ENCODE data around the gene PAXX. TPM values are rescaled to one million over a fixed set of nuclear protein-coding genes. Genes with fewer than 3 reads are reported as not detected.

The PAXX gene
- total RNA-seq, 4 donors from 2014 or later: 22.0 to 37.0 (median 31.6) TPM

DNA sequence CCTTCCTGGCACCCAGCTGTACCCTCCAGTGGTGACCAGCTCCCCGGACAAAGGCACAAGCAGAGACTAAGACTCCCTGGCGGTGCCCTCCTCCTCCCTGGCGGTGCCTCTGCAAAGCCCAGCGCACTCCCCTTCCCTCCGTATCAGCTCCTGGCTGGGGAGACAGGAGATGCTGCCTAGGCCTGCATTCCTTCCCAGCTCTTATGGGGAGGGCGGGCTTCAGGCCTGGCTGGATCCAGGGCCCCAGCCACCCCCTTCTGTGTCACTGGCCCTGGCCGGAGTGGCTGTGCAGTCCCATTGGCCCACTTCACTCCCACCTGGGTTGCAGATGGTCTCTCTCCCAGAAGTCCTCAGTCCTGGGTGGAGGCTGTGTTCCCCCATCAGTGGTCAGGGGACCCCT is 33.7 kb upstream of the PAXX start:
- DNase-seq (ENCODE audit: low spot score) (no peak), ATAC-seq (ENCODE audit: low FRiP score) (no peak)
- TF ChIP-seq, protein P1, sequence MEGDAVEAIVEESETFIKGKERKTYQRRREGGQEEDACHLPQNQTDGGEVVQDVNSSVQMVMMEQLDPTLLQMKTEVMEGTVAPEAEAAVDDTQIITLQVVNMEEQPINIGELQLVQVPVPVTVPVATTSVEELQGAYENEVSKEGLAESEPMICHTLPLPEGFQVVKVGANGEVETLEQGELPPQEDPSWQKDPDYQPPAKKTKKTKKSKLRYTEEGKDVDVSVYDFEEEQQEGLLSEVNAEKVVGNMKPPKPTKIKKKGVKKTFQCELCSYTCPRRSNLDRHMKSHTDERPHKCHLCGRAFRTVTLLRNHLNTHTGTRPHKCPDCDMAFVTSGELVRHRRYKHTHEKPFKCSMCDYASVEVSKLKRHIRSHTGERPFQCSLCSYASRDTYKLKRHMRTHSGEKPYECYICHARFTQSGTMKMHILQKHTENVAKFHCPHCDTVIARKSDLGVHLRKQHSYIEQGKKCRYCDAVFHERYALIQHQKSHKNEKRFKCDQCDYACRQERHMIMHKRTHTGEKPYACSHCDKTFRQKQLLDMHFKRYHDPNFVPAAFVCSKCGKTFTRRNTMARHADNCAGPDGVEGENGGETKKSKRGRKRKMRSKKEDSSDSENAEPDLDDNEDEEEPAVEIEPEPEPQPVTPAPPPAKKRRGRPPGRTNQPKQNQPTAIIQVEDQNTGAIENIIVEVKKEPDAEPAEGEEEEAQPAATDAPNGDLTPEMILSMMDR (IDR thresholded peaks at IDR 0.05): no peak

DNA sequence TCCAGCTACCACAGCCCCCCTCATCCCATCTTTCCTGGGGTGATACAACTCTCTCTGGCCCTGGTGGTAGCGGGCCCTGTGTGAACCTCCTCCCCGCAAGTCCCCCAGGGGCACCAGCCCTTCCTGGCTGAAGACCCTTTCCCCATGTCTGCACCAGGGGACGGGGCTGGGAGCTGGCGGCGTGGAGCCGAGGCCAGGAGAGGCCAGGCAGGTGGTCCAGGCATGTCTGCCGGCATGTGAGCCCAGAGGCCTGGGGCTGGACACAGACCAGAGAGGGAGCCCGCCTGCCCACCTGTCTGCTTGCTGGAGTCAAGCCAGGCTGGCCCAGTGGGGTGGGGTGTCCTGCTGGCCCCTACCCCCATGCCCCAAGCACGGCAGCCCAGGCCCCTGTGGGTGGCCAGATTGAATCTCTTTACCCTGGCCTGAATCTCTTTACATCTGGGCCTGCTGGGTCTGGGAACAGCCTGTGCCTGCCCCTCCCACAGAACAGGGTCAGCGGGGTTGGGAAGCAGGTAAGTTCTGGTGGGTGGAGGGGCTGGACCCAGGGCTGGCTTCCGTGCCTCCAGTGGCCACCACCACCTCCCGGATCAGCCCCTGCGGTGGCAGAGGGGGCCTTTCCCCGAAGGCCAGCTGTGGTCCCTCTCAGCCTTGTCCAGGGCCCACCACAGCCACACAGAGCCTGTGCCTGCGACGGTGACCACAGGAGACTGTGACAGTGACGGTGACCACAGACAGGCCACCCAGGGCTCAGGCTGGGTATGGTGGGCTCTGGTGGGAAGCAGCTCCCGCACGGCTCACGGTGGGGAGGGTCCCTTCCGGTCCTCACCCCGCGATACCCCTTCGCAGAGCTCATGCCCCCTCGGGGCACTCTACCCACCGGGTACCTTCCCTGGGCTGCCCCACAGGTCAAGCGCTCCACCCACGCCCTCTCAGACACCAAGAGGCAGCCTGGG is 33.0 kb upstream of the PAXX start:
- TF ChIP-seq, protein P1 (IDR thresholded peaks at IDR 0.05): no peak
- DNase-seq (ENCODE audit: low spot score) (no peak), ATAC-seq (ENCODE audit: low FRiP score) (no peak)

DNA sequence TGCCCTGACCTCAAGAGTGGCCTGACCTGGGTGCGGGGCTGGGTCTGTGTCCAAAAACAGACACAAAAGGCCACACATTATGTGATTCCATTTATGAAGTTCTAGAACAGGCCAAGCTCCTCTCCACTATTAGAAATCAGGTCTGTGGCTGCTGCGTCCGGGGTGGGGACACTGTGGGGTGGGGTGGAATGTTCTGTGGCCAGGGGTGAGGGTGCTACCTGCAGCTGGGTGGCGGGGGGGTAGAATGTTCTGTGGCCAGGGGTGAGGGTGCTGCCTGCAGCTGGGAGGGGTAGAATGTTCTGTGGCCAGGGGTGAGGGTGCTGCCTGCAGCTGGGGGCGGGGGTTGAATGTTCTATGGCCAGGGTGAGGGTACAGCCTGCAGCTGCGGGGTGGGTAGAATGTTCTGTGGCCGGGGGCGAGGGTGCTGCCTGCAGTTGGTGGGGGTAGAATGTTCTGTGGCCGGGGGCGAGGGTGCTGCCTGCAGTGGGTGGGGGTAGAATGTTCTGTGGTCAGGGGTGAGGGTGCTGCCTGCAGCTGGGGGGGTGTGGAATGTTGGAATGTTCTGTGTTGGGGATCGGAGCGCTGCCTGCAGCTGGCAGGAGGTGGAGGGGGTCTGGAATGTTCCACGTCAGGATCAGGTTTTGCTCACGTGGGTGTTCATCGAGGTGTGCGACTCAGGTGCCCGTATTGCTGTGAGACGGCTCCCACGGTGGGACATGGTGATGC is 31.8 kb upstream of the PAXX start:
- TF ChIP-seq, protein P1 (IDR thresholded peaks at IDR 0.05): no peak
- no peak for ATAC-seq (ENCODE audit: low FRiP score)
- DNase-seq (ENCODE audit: low spot score): no peak

DNA sequence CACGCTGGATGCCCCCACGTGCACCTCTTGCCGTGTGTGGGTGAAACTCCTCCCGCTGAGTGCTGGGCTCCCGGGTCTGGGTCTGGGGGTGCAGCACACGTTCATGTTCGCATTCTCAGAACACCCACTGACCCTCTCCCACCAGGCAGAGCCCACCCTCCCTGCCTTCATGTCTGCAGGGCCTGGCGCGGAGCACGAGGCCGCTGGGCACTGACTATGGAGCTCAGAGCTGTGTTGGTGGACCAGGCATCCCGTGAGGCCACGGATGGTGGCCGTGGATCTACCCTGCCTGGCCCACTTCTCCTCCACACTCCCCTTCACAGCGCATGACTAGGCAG is 31.3 kb upstream of the PAXX start:
- TF ChIP-seq, protein P1 (IDR thresholded peaks at IDR 0.05): no peak
- ATAC-seq (ENCODE audit: low FRiP score): no peak
- DNase-seq (ENCODE audit: low spot score): no peak

DNA sequence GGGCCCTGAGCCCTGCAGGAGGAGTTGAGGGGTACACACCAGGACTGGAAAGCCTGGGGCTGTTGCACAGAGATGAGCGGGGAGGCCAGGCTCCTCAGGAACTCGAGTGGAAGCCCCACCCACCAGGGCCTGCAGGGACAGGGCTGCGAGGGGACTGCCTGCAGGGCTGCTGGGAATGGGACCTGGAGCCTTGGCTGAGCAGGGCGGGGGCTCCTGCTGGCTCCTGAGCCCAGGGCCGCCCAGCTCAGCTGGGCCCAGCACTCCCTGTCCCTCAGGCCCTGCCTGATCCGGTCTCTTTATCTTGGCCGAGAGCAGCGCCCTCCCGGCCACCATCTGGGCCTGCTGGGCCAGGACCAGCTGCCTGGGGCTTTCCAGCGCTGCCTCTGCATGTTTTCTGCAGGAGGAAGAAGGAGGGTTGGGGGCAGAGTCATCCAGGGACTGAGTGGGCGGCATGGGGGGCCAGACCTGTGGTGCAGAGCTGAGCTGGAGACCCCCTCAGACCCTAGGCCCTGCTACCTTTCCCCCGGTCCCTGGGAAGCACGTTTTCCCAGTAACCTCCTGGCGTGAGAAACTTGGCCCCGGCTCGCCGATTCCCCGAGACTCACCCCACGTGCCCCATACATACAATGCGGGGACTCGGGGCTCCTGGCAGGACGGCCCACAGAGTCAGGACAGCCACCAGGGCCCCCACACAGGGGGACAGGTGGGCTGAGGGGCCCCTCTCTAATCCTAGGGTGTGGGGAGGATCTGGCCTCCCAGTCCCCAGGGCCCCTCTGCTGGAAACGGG is 30.8 kb upstream of the PAXX start:
- no peak for DNase-seq (ENCODE audit: low spot score)
- no peak for ATAC-seq (ENCODE audit: low FRiP score)
- TF ChIP-seq, protein P1 (IDR thresholded peaks at IDR 0.05): no peak

DNA sequence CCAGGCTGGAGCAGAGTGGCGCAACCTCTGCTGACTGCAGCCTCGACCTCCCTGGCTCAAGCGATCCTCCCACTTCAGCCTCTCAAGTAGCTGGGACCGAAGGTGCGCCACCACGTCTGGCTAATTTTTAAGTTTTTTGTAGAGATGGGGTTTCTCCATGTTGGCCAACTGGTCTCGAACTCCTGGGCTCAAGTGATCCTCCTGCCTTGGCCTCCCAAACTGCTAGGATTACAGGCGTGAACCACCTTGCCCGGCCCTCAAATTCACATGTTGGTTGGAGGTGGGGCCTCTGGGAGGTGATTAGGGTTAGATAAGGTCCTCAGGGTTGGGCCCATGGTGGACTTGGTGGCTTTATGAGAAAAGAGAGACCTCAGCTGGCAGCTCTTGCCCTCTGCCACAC is 30.1 kb upstream of the PAXX start:
- DNase-seq (ENCODE audit: low spot score): no peak
- TF ChIP-seq, protein P1 (IDR thresholded peaks at IDR 0.05): no peak
- ATAC-seq (ENCODE audit: low FRiP score): no peak
